Measurements from ENCODE around the gene INO80D. TPM values are rescaled to one million over a fixed set of nuclear protein-coding genes. Genes with fewer than 3 reads are reported as not detected.
A peak's percentile ranks its signal among the peaks of the same experiment; 100 is the strongest.

INO80D gene
- total RNA-seq, 1 experiment from 2014 or later, result 46.0 TPM

DNA sequence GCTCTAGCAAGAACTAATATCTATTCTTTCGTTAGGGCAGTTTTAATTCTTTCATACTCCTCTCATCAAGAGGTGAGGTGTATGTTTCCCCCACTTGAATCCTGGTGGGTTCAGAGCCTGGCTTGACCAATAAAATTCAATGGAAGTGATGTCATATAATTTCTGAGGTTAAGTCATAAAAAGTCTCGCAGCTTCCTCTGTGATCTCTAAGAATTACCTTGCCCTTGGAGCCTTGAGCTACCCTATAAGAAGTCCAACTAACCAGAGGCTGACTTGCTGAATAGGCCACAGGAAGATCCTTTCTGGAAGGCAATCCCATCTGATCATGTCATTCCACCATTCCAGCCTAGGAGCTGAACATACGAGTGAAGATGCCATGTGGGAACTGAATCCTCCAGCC, 26.1 kb upstream of the INO80D start:
- Histone ChIP-seq H3K14ac (ENCODE audit: insufficient read depth, low read length) (no peak overlapping the region), H3T11ph (ENCODE audit: low read length) (no peak overlapping the region), H3K4ac (ENCODE audit: low read depth, low read length) (no peak overlapping the region), H4K8ac (replicated peaks; ENCODE audit: insufficient read length, low read depth, low read length) (no peak overlapping the region), H3K23ac (ENCODE audit: insufficient read length, low read depth, low read length) (no peak overlapping the region), H3K79me1 (ENCODE audit: insufficient read depth, low read depth, low read length, poor library complexity, severe bottlenecking) (no peaks in the 10 kb centered on the region), H3K56ac (ENCODE audit: insufficient read length, low read depth, low read length) (no peak overlapping the region), H3K4me2 (ENCODE audit: insufficient read depth, insufficient read length, low read length) (no peak overlapping the region), H2BK15ac (ENCODE audit: low read depth, low read length) (no peak overlapping the region), H4K20me1 (ENCODE audit: control insufficient read depth, insufficient read depth, insufficient read length) (no peaks in the 10 kb centered on the region), H2AK5ac (ENCODE audit: insufficient read length, low read length) (no peak overlapping the region), H2BK12ac (ENCODE audit: insufficient read length, low read depth, low read length) (no peak overlapping the region), H3K23me2 (ENCODE audit: insufficient read length, low read depth, low read length, poor library complexity, severe bottlenecking) (no peaks in the 10 kb centered on the region), H3K27ac (ENCODE audit: insufficient read length, low read depth, low read length) (no peak overlapping the region), H2AFZ (ENCODE audit: low read length) (no peak overlapping the region), H3K18ac (ENCODE audit: insufficient read length, low read depth, low read length) (no peak overlapping the region), H3K27me3 (ENCODE audit: insufficient read depth, low read length) (no peaks in the 10 kb centered on the region), H3K79me2 (ENCODE audit: insufficient read depth, low read length) (no peaks in the 10 kb centered on the region), H4K91ac (ENCODE audit: insufficient read length, low read depth, low read length) (no peak overlapping the region), H2BK120ac (ENCODE audit: low read depth, low read length, poor library complexity, severe bottlenecking) (no peak overlapping the region), H3K9me3 (ENCODE audit: control insufficient read depth, low read depth, low read length) (no peaks in the 10 kb centered on the region), H2BK5ac (ENCODE audit: insufficient read length, low read length) (no peak overlapping the region), H2BK20ac (ENCODE audit: low read depth, low read length, poor library complexity, severe bottlenecking) (no peak overlapping the region), H3K4me1 (ENCODE audit: insufficient read depth, low read length) (no peaks in the 10 kb centered on the region), H4K5ac (ENCODE audit: insufficient read length, low read depth, low read length) (no peak overlapping the region), H3K9ac (ENCODE audit: extremely low read depth, insufficient read length, low read length) (no peak overlapping the region)
- no CpG with 5 or more reads among the region's 3 CpGs for WGBS (ENCODE audit: extremely low coverage, insufficient read length, low lambda C conversion rate)
- Mint-ChIP-seq H3K9me3 (no peaks in the 10 kb centered on the region), H3K27ac (peak overlapping the region in 1 of 3 experiments; percentile 61; a peak in 1 of 7 replicates), H3K4me1 (no peaks in the 10 kb centered on the region), H3K27me3 (ENCODE audit: low read depth) (no peaks in the 10 kb centered on the region), H3K36me3 (ENCODE audit: insufficient read depth in 1 of 3, low read depth in 3 of 3) (peaks cover 3 to 18% (median 17%) of the 10 kb centered on the region in 3 experiments; a peak in 6 of 7 replicates), H3K4me3 (no peak overlapping the region)
- TF ChIP-seq, protein P1, sequence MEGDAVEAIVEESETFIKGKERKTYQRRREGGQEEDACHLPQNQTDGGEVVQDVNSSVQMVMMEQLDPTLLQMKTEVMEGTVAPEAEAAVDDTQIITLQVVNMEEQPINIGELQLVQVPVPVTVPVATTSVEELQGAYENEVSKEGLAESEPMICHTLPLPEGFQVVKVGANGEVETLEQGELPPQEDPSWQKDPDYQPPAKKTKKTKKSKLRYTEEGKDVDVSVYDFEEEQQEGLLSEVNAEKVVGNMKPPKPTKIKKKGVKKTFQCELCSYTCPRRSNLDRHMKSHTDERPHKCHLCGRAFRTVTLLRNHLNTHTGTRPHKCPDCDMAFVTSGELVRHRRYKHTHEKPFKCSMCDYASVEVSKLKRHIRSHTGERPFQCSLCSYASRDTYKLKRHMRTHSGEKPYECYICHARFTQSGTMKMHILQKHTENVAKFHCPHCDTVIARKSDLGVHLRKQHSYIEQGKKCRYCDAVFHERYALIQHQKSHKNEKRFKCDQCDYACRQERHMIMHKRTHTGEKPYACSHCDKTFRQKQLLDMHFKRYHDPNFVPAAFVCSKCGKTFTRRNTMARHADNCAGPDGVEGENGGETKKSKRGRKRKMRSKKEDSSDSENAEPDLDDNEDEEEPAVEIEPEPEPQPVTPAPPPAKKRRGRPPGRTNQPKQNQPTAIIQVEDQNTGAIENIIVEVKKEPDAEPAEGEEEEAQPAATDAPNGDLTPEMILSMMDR (conservative IDR thresholded peaks at IDR 0.05), result no peak
- DNase-seq, result no peak

All from H9 (cell line).